ENCODE data around the gene TSPAN31. TPM values are rescaled to one million over a fixed set of nuclear protein-coding genes. Genes with fewer than 3 reads are reported as not detected.
A peak's percentile ranks its signal among the peaks of the same experiment; 100 is the strongest.

The TSPAN31 gene
- total and polyA plus RNA-seq, 9 of the 15 experiments (the other 6 are each of a cell fraction or from before 2014, with no cell fraction given), result 11.3 to 26.4 (median 14.3) TPM

- no peak for TF ChIP-seq PRPF4 (IDR thresholded peaks at IDR 0.05; ENCODE audit: insufficient read depth, low read depth, low read length, poor library complexity, severe bottlenecking)
- TF ChIP-seq ZBTB26 (CRISPR knock-in tag; IDR thresholded peaks at IDR 0.05), result no peak
- TF ChIP-seq, protein P1, sequence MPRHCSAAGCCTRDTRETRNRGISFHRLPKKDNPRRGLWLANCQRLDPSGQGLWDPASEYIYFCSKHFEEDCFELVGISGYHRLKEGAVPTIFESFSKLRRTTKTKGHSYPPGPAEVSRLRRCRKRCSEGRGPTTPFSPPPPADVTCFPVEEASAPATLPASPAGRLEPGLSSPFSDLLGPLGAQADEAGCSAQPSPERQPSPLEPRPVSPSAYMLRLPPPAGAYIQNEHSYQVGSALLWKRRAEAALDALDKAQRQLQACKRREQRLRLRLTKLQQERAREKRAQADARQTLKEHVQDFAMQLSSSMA (CRISPR knock-in tag; IDR thresholded peaks at IDR 0.05), result no peak
- no peak for TF ChIP-seq ZNF212 (CRISPR knock-in tag; IDR thresholded peaks at IDR 0.05)
- TF ChIP-seq, protein P2, sequence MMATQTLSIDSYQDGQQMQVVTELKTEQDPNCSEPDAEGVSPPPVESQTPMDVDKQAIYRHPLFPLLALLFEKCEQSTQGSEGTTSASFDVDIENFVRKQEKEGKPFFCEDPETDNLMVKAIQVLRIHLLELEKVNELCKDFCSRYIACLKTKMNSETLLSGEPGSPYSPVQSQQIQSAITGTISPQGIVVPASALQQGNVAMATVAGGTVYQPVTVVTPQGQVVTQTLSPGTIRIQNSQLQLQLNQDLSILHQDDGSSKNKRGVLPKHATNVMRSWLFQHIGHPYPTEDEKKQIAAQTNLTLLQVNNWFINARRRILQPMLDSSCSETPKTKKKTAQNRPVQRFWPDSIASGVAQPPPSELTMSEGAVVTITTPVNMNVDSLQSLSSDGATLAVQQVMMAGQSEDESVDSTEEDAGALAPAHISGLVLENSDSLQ (IDR thresholded peaks at IDR 0.05), result peak; percentile 74
- peak; percentile 89 for TF ChIP-seq ZBTB7A (IDR thresholded peaks at IDR 0.05; ENCODE audit: borderline replicate concordance, control insufficient read depth, low read depth, low read length)
- TF ChIP-seq COPS2 (conservative IDR thresholded peaks at IDR 0.05), result no peak
- peak; percentile 44 for TF ChIP-seq CXXC5 (CRISPR knock-in tag; IDR thresholded peaks at IDR 0.05)
- TF ChIP-seq BRD9 (IDR thresholded peaks at IDR 0.05; ENCODE audit: low read depth, partially characterized antibody), result no peak
- TF ChIP-seq CAMTA2 (CRISPR knock-in tag; conservative IDR thresholded peaks at IDR 0.05), result no peak
- peak; percentile 38 for TF ChIP-seq MEIS2 (IDR thresholded peaks at IDR 0.05; ENCODE audit: partially characterized antibody)
- peak; percentile 41; the same call in 1 of the 2 replicates for TF ChIP-seq TFAP4 (CRISPR knock-in tag; IDR thresholded peaks at IDR 0.05; ENCODE audit: borderline replicate concordance)
- no peak for TF ChIP-seq KDM5B (IDR thresholded peaks at IDR 0.05; ENCODE audit: insufficient replicate concordance, low read depth, low read length)
- no peak for TF ChIP-seq MYBL2 (IDR thresholded peaks at IDR 0.05; ENCODE audit: low read depth)
- TF ChIP-seq MYBL2 (CRISPR knock-in tag; IDR thresholded peaks at IDR 0.05; ENCODE audit: borderline replicate concordance), result no peak
- no peak for TF ChIP-seq ZNF717 (CRISPR knock-in tag; IDR thresholded peaks at IDR 0.05)
- TF ChIP-seq, protein P3, sequence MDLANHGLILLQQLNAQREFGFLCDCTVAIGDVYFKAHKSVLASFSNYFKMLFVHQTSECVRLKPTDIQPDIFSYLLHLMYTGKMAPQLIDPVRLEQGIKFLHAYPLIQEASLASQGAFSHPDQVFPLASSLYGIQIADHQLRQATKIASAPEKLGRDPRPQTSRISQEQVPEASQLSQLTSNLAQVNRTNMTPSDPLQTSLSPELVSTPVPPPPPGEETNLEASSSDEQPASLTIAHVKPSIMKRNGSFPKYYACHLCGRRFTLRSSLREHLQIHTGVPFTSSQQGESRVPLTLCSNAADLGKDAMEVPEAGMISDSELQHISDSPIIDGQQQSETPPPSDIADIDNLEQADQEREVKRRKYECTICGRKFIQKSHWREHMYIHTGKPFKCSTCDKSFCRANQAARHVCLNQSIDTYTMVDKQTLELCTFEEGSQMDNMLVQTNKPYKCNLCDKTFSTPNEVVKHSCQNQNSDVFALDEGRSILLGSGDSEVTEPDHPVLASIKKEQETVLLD (IDR thresholded peaks at IDR 0.05), result 0 out of 2 replicates have a peak, but pooled peaks have one; percentile 20
- TF ChIP-seq STAG1 (CRISPR knock-in tag; IDR thresholded peaks at IDR 0.05; ENCODE audit: borderline replicate concordance), result peak; percentile 20; the same call in 1 of the 2 replicates
- no peak for TF ChIP-seq ZFX (CRISPR knock-in tag; IDR thresholded peaks at IDR 0.05)
- peak; percentile 16 for TF ChIP-seq TBP (optimal IDR thresholded peaks at IDR 0.05; ENCODE audit: low read depth, low read length)
- 0 out of 2 replicates have a peak, but pooled peaks have one; percentile 7 for TF ChIP-seq JUN (IDR thresholded peaks at IDR 0.05; ENCODE audit: borderline replicate concordance, low read depth, low read length)
- no peak for TF ChIP-seq JUN (CRISPR knock-in tag; IDR thresholded peaks at IDR 0.05; ENCODE audit: borderline replicate concordance)
Measured at GRCh38 chr12:57756406-57757341, 11.8 kb downstream of the TSPAN31 start (continued).

Data from K562 (cell line).